Gastroesophageal sphincter (tissue), 4 donors: ENCODE data around the gene SLC25A33. TPM values are rescaled to one million over a fixed set of nuclear protein-coding genes. Genes with fewer than 3 reads are reported as not detected.
A peak's percentile ranks its signal among the peaks of the same experiment; 100 is the strongest.

ENCODE experiments used
- ATAC-seq: fragments of 150-250 bp; one replicate; pipeline ENCODE4 v1.9.1; 2016; ENCODE audit warnings: mild to moderate bottlenecking, moderate library complexity
- H3K27ac ChIP-seq, 4 donors: fragments of 200-600 bp; sonication (generic) in 3 of 4; 1 replicate in 3 of 4; 2 replicates in 1 of 4; pipeline ENCODE4 v1.5.1; 2016 to 2019
- H3K27me3 ChIP-seq: fragments of 200-600 bp; sonication (generic); one replicate; pipeline ENCODE4 v1.5.1; 2019
- H3K36me3 ChIP-seq, 2 donors: fragments of 200-600 bp; sonication (generic); one replicate each; pipeline ENCODE4 v1.5.1; 2019; ENCODE audit warnings: control low read depth in 1 of 2
- H3K4me1 ChIP-seq, 3 donors: fragments of 200-600 bp; sonication (generic); 1 replicate in 2 of 3; 2 replicates in 1 of 3; pipeline ENCODE4 v1.5.1; 2016 to 2019; ENCODE audit warnings: control low read depth in 2 of 3
- H3K4me3 ChIP-seq, 2 donors: fragments of 200-600 bp; sonication (generic); one replicate each; pipeline ENCODE4 v1.5.1; 2019; ENCODE audit warnings: mild to moderate bottlenecking in 1 of 2, moderate library complexity in 1 of 2
- H3K9me3 ChIP-seq, 3 donors: fragments of 200-600 bp; sonication (generic); one replicate each; pipeline ENCODE4 v1.5.1; 2017 to 2019; ENCODE audit warnings: control low read depth in 2 of 3
- EP300 ChIP-seq: sonication (generic); formaldehyde crosslinking; IDR thresholded peaks from one replicate; pipeline ENCODE4 v1.6.1; 2017; ENCODE audit warnings: antibody characterized with exemption, mild to moderate bottlenecking
- POLR2A ChIP-seq, 2 donors: fragments of 450-650 bp; IDR thresholded peaks; one replicate each; pipeline ENCODE4 v1.6.1; 2017; ENCODE audit warnings: antibody characterized with exemption in 2 of 2, mild to moderate bottlenecking in 2 of 2, moderate library complexity in 1 of 2
- POLR2AphosphoS5 ChIP-seq: sonication (generic); formaldehyde crosslinking; IDR thresholded peaks from one replicate; pipeline ENCODE4 v1.6.1; 2017; ENCODE audit warnings: antibody characterized with exemption
- WGBS, 2 donors: methylation state at CpG; one replicate each; pipeline ENCODE4 v1.1.5; 2018; ENCODE audit warnings: low coverage in 1 of 2; 5-methylcytosine and 5-hydroxymethylcytosine counted together
- total RNA-seq, 4 donors: library from RNA; depleted of rRNA; stranded (reverse); fragments of >200 nt; gene quantifications; one replicate each; pipeline ENCODE4 v1.1.0, GENCODE V29; 2016
- TF ChIP-seq, protein P1 (sequence below), 4 experiments: fragments of 200-600 bp in 2 of 4; fragments of 450-650 bp in 2 of 4; sonication (generic) in 1 of 4; IDR thresholded peaks; one replicate each; pipeline ENCODE4 v1.5.1; 2017 to 2019; ENCODE audit warnings: antibody characterized with exemption in 4 of 4, mild to moderate bottlenecking in 2 of 4, moderate library complexity in 2 of 4

Gene SLC25A33
- total RNA-seq, 4 donors from 2014 or later: 7.0 to 11.5 (median 10.5) TPM

DNA sequence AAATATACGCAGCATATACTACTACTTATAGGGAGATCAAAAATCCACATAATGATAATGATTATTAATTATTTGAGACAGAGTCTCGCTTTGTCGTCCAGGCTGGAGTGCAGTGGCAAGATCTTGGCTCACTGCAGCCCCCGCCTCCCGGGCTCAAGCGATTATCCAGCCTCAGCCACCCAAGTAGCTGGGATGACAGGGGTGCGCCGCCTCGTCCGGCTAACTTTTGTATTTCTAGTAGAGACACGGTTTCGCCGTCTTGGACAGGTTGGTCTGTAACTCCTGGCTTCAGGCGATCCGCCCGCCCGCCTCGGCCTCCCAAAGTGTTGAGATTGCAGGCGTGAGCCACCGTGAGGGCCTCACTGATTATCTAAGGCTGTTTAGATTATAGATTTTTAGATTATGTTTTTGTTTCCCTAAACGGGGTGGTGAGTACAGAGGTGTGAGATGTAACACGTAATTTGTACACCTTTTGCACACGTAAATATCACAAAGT is 548 bp upstream of the SLC25A33 start:
- Histone ChIP-seq H3K27me3 (no peaks in the 10 kb centered on the region), H3K9me3 (no peaks in the 10 kb centered on the region), H3K4me3 (no peak overlapping the region), H3K36me3 (no peaks in the 10 kb centered on the region), H3K27ac (peak overlapping the region; percentile 51 to 98 (median 97)), H3K4me1 (peaks cover 0 to 44% (median 10%) of the 10 kb centered on the region in 3 donors)
- no peak for ATAC-seq
- TF ChIP-seq, protein P1, sequence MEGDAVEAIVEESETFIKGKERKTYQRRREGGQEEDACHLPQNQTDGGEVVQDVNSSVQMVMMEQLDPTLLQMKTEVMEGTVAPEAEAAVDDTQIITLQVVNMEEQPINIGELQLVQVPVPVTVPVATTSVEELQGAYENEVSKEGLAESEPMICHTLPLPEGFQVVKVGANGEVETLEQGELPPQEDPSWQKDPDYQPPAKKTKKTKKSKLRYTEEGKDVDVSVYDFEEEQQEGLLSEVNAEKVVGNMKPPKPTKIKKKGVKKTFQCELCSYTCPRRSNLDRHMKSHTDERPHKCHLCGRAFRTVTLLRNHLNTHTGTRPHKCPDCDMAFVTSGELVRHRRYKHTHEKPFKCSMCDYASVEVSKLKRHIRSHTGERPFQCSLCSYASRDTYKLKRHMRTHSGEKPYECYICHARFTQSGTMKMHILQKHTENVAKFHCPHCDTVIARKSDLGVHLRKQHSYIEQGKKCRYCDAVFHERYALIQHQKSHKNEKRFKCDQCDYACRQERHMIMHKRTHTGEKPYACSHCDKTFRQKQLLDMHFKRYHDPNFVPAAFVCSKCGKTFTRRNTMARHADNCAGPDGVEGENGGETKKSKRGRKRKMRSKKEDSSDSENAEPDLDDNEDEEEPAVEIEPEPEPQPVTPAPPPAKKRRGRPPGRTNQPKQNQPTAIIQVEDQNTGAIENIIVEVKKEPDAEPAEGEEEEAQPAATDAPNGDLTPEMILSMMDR (IDR thresholded peaks at IDR 0.05): no peak
- WGBS, 2 donors: 74 to 83% methylated on average over 1 to 20 of the region's 23 CpGs

DNA sequence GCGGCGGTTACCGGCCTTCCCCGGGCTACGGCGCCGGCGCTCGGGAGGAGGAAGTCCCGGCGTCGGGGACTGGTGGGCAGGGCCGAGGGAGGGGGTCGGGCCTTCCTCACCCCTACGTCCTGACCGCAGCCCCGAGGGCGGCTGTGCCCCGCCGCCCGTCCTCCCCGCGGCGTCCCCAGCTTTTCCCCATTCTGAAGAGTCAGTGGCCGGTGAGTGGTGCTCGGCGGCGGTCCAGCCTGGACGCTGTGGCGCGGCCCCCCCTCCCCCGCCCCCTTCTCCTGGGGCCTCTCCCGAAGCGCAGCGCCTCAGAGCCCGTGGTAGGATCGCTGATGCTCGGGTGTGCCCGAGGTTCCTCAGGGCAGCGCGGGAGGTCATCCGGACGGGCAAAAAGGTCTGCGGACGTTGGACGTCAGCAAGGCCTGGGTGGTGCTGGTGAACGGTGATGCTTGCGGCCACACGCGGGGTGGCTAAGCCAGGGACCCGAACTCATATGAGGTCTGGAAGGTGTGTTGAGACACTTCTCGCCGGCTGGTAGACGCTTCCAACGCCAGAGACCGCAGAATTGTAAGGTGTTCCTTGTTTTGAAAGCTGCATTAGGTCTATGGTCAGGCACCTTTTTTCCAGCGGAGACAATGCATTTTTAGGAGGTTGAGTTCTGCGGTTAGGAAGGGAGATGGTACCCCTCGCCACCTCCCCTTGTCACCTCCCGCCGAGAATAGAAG is 725 bp downstream of the SLC25A33 start:
- Histone ChIP-seq H3K4me3 (peak overlapping the region; percentile 72 to 93), H3K36me3 (no peaks in the 10 kb centered on the region), H3K4me1 (peaks cover 0 to 53% (median 10%) of the 10 kb centered on the region in 3 donors), H3K27me3 (no peaks in the 10 kb centered on the region), H3K27ac (peak overlapping the region; percentile 91 to 98 (median 97)), H3K9me3 (no peaks in the 10 kb centered on the region)
- TF ChIP-seq, protein P1 (IDR thresholded peaks at IDR 0.05): no peak
- TF ChIP-seq EP300 (no peak), POLR2A (IDR thresholded peaks at IDR 0.05) (no peak), POLR2AphosphoS5 (no peak)
- ATAC-seq: peak; percentile 65
- WGBS, 2 donors: 46 to 48% methylated on average over 5 of the region's 61 CpGs

DNA sequence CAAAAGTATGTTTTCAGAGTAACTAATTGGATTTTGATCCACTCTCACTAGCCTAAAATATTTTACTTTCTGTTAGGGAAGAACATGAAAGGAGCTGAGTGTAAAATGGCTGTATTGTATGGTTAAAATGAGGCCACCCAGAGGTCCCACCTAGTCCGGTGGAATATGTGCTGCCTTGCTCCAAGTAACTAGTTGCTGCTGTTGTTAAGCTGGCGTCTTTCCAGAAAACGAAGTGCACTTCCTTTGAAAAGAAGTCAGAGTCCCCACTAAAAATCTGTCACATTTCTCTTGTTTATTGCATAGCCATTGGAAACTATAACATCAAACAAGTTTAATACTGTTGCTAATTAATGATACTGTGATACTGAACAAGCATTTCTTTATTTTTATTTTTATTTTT is 3.2 kb downstream of the SLC25A33 start:
- Histone ChIP-seq H3K4me1 (peaks cover 0 to 67% (median 10%) of the 10 kb centered on the region in 3 donors), H3K4me3 (no peak overlapping the region), H3K27ac (peak overlapping the region in 3 of 4 donors; percentile 70 to 72 (median 71)), H3K9me3 (no peaks in the 10 kb centered on the region), H3K36me3 (no peaks in the 10 kb centered on the region), H3K27me3 (no peaks in the 10 kb centered on the region)
- 0 to 3% methylated on average over 3 of the region's 3 CpGs for WGBS, 2 donors
- no peak for ATAC-seq
- no peak for TF ChIP-seq POLR2A (IDR thresholded peaks at IDR 0.05)
- TF ChIP-seq, protein P1 (IDR thresholded peaks at IDR 0.05): no peak
- no peak for TF ChIP-seq POLR2AphosphoS5

DNA sequence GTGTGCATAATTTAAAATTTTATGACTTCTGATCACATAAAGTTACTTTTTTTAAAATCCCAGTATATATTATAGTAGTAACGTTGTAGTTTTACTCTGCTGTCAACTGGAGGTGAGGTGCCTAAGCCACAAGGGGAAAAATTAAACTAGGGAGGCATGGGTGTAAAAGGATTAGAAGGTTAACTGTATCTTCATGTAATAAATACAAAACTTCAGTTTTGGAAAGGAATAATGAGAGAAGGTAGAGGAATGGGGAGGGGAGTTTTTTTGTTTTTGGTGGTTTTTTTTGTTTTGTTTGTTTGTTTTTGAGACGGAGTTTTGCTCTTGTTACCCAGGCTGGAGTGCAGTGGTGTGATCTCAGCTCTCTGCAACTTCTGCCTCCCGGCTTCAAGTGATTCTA is 5.7 kb downstream of the SLC25A33 start:
- no peak overlapping the region for H3K4me3 ChIP-seq
- no peaks in the 10 kb centered on the region for H3K36me3 ChIP-seq
- H3K4me1 ChIP-seq: peaks cover 0 to 74% (median 10%) of the 10 kb centered on the region in 3 donors
- no peaks in the 10 kb centered on the region for H3K27me3 ChIP-seq
- H3K9me3 ChIP-seq: no peaks in the 10 kb centered on the region
- WGBS, 2 donors: 62 to 75% methylated on average over 3 of the region's 3 CpGs
- ATAC-seq: no peak
- H3K27ac ChIP-seq: no peak overlapping the region
- TF ChIP-seq, protein P1 (IDR thresholded peaks at IDR 0.05): no peak
- TF ChIP-seq EP300 (no peak), POLR2A (IDR thresholded peaks at IDR 0.05) (no peak), POLR2AphosphoS5 (no peak)

- 85 to 98% methylated on average over 5 of the region's 6 CpGs for WGBS, 2 donors
- H3K9me3 ChIP-seq: no peaks in the 10 kb centered on the region
- no peak overlapping the region for H3K4me3 ChIP-seq
- no peak overlapping the region for H3K27ac ChIP-seq
- H3K4me1 ChIP-seq: peaks cover 0 to 41% (median 0%) of the 10 kb centered on the region in 3 donors
- no peaks in the 10 kb centered on the region for H3K27me3 ChIP-seq
- peaks cover 0 to 12% of the 10 kb centered on the region in 2 donors for H3K36me3 ChIP-seq
- TF ChIP-seq POLR2A (IDR thresholded peaks at IDR 0.05) (no peak), EP300 (no peak), POLR2AphosphoS5 (no peak)
- TF ChIP-seq, protein P1 (IDR thresholded peaks at IDR 0.05): no peak
- ATAC-seq: no peak
These were observed 10.8 kb downstream of the SLC25A33 start for GRCh38 chr1:9549955-9550546.
